K562 (cell line): Measurements from ENCODE around the gene RAB25. TPM values are rescaled to one million over a fixed set of nuclear protein-coding genes. Genes with fewer than 3 reads are reported as not detected.

Experiments
- ADNP ChIP-seq: fragments of 200-800 bp; sonication (Bioruptor generic); IDR thresholded peaks from 2 replicates; pipeline ENCODE4 v1.6.1; 2016; ENCODE audit warnings: missing genetic modification characterization, missing compliant biosample characterization
- CBX3 ChIP-seq, 2 experiments: IDR thresholded peaks; 1 replicate in 1 of 2; 2 replicates in 1 of 2; pipeline ENCODE4 v1.6.1; 2012; ENCODE audit warnings: inconsistent platforms in 2 of 2, low read length in 2 of 2, borderline replicate concordance in 1 of 2, control low read depth in 1 of 2
- GABPB1 ChIP-seq: sonication (generic); formaldehyde crosslinking; IDR thresholded peaks from 2 replicates; pipeline ENCODE4 v1.8.0; 2022; ENCODE audit warnings: mild to moderate bottlenecking, missing genetic modification reagents
- MAX ChIP-seq: sonication (generic); formaldehyde crosslinking; IDR thresholded peaks from 2 replicates; pipeline ENCODE4 v1.9.0; 2022; ENCODE audit warnings: mild to moderate bottlenecking, missing genetic modification reagents
- NCOA2 ChIP-seq, 2 experiments: fragments of 450-650 bp; IDR thresholded peaks; 2 replicates each; pipeline ENCODE4 v1.6.1; 2018; ENCODE audit warnings: mild to moderate bottlenecking in 2 of 2, moderate library complexity in 1 of 2; ENCODE audit not compliant: partially characterized antibody in 2 of 2
- RFX1 ChIP-seq: fragments of 450-650 bp; IDR thresholded peaks from 2 replicates; pipeline ENCODE4 v1.6.1; 2016; ENCODE audit warnings: mild to moderate bottlenecking, moderate library complexity
- U2AF1 ChIP-seq: fragments of 200-400 bp; formaldehyde crosslinking; optimal IDR thresholded peaks from 2 replicates; pipeline ENCODE3; 2017; ENCODE audit warnings: mild to moderate bottlenecking, low read depth, low read length, moderate library complexity
- XRCC4 ChIP-seq: IDR thresholded peaks from one replicate; pipeline ENCODE4 v1.6.1; 2011; ENCODE audit not compliant: insufficient read depth, insufficient read length; ENCODE audit errors: extremely low read depth
- ZBTB34 ChIP-seq: fragments of 250-450 bp; sonication (Bioruptor Pico); IDR thresholded peaks from 2 replicates; pipeline ENCODE4 v1.8.0; 2021; ENCODE audit warnings: mild to moderate bottlenecking, moderate library complexity
- ZEB2 ChIP-seq: fragments of 450-650 bp; IDR thresholded peaks from 2 replicates; pipeline ENCODE4 v1.6.1; 2016
- ZNF445 ChIP-seq: fragments of 250-450 bp; sonication (Bioruptor Pico); IDR thresholded peaks from 2 replicates; pipeline ENCODE4 v1.4.0; 2020; ENCODE audit warnings: low read depth, mild to moderate bottlenecking, moderate library complexity
- ZNF589 ChIP-seq: fragments of 200-800 bp; sonication (Bioruptor generic); IDR thresholded peaks from 2 replicates; pipeline ENCODE4 v1.6.1; 2016; ENCODE audit warnings: low read depth, missing genetic modification characterization, missing compliant biosample characterization
- polyA plus RNA-seq, 8 experiments: library from polyadenylated mRNA; depleted of rRNA in 4 of 8; stranded (reverse) in 5 of 8; unstranded in 3 of 8; fragments of >200 nt; fragmentation: Nextera tagmentation in 2 of 8; fragmentation: Illumina TruSeq in 1 of 8; extraction: Ambion mirVana in 2 of 8; extraction: Trizol in 1 of 8; gene quantifications; 2 replicates each; pipeline versions ENCODE4 v1.2.1 to v1.2.3, GENCODE V29; 2011 to 2014; ENCODE audit warnings: inconsistent platforms in 1 of 8, missing spikeins in 1 of 8
- total RNA-seq, 7 experiments: library from RNA; depleted of rRNA in 6 of 7; stranded (reverse); fragments of >200 nt in 6 of 7; fragmentation: Illumina TruSeq in 2 of 7; extraction: Trizol in 2 of 7; gene quantifications; 2 replicates each; pipeline versions ENCODE4 v1.2.1 to v1.2.3, GENCODE V29; 2011 to 2021; ENCODE audit warnings: low replicate concordance in 1 of 7
- TF ChIP-seq, protein P1 (sequence below), 3 experiments: fragments of 200-800 bp in 1 of 3; sonication (Bioruptor generic) in 1 of 3; sonication (generic) in 1 of 3; formaldehyde crosslinking in 1 of 3; IDR thresholded peaks; 2 replicates each; pipeline versions ENCODE4 v1.6.1 to v1.8.0; 2016 to 2022; ENCODE audit warnings: mild to moderate bottlenecking in 2 of 3, missing compliant biosample characterization in 2 of 3, missing genetic modification characterization in 2 of 3, missing genetic modification reagents in 1 of 3
- TF ChIP-seq, protein P2 (sequence below), 2 experiments: fragments of 450-650 bp; IDR thresholded peaks; 2 replicates each; pipeline ENCODE4 v1.6.1; 2016; ENCODE audit warnings: mild to moderate bottlenecking in 2 of 2, borderline replicate concordance in 1 of 2, low read depth in 1 of 2, moderate library complexity in 1 of 2

The RAB25 gene
- total and polyA plus RNA-seq, 9 of the 15 experiments (the other 6 are each of a cell fraction or from before 2014, with no cell fraction given), result 0.10 to 0.27 (median 0.13) TPM; not detected in 6

DNA sequence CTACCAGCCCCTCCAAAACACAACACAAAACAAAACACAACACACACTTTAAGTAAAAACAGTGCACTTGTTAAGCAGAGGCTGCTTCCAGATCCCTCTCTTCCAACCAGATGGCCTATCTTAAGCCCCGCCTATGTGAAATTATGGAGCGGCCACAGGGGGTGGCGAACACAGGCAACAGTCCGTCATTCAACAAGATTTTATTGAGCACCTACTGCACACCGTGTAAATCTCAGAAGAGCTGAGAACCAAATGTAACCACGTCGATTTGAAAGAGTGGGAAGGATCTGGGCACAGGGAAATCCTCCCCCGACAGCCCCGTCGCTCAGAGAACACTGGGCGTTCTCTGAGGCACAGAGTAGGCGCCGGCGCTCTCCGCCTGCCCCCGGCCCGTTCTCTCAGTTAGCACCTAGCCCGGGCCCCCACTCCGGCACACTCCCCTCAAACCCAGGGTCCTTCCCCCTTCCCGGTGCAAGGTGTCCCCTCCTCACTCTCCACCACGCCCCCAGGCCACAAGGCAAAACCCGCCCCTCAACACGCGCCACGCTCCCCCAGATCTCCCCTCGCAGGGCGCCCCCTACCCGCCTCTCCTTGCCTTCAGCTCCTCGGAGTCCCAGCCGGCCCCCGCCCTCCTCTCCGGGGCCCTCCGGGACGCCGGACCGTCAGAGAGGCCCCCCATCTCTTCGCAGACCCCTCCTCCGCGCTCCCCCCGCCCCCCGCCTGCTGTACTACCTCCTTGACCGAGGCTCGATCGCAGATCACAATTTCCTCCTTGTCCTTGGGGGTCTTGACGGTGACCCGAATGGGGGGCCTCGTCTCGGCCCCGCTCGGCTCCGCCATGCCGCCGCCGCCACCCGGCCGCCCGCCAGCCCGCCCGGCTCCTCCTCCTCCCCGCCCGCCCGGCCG lies 7.8 kb upstream of the RAB25 start (continued):
- TF ChIP-seq ZNF589 (0 out of 2 replicates have a peak, but pooled peaks have one; percentile 5), U2AF1 (no peak), MAX (CRISPR knock-in tag) (peak; percentile 53; the same call in 1 of the 2 replicates), ADNP (tag) (no peak), RFX1 (no peak), NCOA2 (IDR thresholded peaks at IDR 0.05; ENCODE audit: partially characterized antibody in 2 of 2) (no peak), GABPB1 (no peak), ZNF445 (CRISPR knock-in tag) (no peak), ZBTB34 (CRISPR knock-in tag) (no peak), XRCC4 (no peak), ZEB2 (no peak), CBX3 (IDR thresholded peaks at IDR 0.05; ENCODE audit: borderline replicate concordance in 1 of 2, low read length in 2 of 2) (no peak)
- TF ChIP-seq, protein P1, sequence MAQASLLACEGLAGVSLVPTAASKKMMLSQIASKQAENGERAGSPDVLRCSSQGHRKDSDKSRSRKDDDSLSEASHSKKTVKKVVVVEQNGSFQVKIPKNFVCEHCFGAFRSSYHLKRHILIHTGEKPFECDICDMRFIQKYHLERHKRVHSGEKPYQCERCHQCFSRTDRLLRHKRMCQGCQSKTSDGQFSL (CRISPR knock-in tag; IDR thresholded peaks at IDR 0.05), result peak; percentile 55; the same call in 1 of the 2 replicates
- TF ChIP-seq, protein P1 (tag; IDR thresholded peaks at IDR 0.05), result no peak
- TF ChIP-seq, protein P2, sequence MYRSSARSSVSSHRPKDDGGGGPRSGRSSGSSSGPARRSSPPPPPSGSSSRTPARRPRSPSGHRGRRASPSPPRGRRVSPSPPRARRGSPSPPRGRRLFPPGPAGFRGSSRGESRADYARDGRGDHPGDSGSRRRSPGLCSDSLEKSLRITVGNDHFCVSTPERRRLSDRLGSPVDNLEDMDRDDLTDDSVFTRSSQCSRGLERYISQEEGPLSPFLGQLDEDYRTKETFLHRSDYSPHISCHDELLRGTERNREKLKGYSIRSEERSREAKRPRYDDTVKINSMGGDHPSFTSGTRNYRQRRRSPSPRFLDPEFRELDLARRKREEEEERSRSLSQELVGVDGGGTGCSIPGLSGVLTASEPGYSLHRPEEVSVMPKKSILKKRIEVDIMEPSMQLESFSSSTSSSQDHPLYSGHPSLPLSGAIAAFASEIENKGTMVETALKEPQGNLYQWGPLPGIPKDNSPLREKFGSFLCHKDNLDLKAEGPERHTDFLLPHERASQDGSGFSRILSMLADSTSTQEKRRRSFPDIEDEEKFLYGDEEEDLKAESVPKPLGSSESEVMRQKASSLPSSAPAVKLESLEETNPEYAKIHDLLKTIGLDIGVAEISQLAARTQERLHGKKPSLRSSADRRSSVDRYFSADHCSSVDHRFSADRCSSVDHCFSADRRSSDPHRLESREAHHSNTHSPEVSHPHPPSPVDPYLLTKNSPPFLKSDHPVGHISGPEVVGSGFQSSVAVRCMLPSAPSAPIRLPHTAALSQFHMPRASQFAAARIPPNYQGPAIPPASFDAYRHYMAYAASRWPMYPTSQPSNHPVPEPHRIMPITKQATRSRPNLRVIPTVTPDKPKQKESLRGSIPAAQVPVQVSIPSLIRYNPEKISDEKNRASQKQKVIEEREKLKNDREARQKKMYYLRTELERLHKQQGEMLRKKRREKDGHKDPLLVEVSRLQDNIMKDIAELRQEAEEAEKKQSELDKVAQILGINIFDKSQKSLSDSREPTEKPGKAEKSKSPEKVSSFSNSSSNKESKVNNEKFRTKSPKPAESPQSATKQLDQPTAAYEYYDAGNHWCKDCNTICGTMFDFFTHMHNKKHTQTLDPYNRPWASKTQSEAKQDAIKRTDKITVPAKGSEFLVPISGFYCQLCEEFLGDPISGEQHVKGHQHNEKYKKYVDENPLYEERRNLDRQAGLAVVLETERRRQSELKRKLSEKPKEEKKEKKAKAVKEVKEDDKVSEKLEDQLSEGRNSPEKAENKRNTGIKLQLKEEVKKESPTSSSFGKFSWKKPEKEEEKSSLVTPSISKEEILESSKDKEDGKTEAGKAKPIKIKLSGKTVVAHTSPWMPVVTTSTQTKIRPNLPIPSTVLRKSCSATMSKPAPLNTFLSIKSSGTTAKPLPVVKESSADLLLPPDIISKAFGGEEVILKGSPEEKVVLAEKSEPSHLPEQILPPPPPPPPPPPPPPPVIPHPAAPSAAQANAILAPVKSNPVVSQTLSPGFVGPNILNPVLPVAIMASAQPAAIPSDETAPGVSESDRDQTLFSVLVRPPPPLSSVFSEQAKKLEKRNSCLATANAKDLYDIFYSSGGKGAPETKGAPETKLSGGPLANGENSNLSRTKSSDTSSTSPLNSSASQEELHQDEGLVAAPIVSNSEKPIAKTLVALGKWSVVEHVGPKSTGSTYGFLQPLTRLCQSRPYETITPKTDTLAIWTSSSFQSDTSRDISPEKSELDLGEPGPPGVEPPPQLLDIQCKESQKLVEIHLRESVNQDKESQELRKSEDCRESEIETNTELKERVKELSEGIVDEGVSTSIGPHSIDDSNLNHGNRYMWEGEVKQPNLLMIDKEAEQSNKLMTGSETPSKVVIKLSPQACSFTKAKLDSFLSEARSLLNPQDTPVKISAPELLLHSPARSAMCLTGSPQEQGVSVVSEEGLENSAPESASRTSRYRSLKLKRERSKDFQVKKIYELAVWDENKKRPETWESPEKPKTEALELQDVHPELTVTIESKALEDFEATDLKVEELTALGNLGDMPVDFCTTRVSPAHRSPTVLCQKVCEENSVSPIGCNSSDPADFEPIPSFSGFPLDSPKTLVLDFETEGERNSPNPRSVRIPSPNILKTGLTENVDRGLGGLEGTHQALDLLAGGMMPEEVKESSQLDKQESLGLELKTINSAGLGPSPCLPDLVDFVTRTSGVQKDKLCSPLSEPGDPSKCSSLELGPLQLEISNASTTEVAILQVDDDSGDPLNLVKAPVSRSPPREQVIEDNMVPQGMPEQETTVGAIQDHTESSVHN (IDR thresholded peaks at IDR 0.05; ENCODE audit: borderline replicate concordance in 1 of 2, low read depth in 1 of 2), result no peak
